Heart right ventricle (tissue), 16 donors: Measurements from ENCODE around the gene NHP2. TPM values are rescaled to one million over a fixed set of nuclear protein-coding genes. Genes with fewer than 3 reads are reported as not detected.
"Not testable (repeated sequence)": the region's sequence is repeated elsewhere in the genome, so short reads cannot be mapped to it uniquely, and the experiment has no call there.

Experiments
- ATAC-seq, 8 donors: fragments of 200-7000 bp; cut with Tn5 transposase; one replicate each; pipeline ENCODE4 v1.9.1; 2020; ENCODE audit warnings: mild to moderate bottlenecking in 8 of 8, moderate library complexity in 8 of 8, moderate number of reproducible peaks in 1 of 8
- DNase-seq, 2 donors: peaks; one replicate each; pipeline ENCODE4 v3.0.0-alpha.2; 2020
- H3K27ac ChIP-seq, 10 donors: fragments of 200-600 bp; sonication (generic) in 2 of 10; one replicate each; pipeline versions ENCODE4 v1.5.0 to v1.8.0; 2020 to 2022; ENCODE audit warnings: mild to moderate bottlenecking in 3 of 10
- H3K27me3 ChIP-seq, 7 donors: fragments of 200-600 bp; one replicate each; pipeline ENCODE4 v1.8.0; 2021 to 2022; ENCODE audit warnings: mild to moderate bottlenecking in 2 of 7
- H3K36me3 ChIP-seq, 9 donors: fragments of 200-600 bp; sonication (generic) in 1 of 9; one replicate each; pipeline versions ENCODE4 v1.5.0 to v1.8.0; 2020 to 2022; ENCODE audit warnings: mild to moderate bottlenecking in 2 of 9
- H3K4me1 ChIP-seq, 9 donors: fragments of 200-600 bp; sonication (generic) in 1 of 9; one replicate each; pipeline versions ENCODE4 v1.5.0 to v1.8.0; 2020 to 2022; ENCODE audit warnings: mild to moderate bottlenecking in 4 of 9
- H3K4me3 ChIP-seq, 10 donors: fragments of 200-600 bp; sonication (generic) in 2 of 10; one replicate each; pipeline versions ENCODE4 v1.5.0 to v1.8.0; 2020 to 2022; ENCODE audit warnings: mild to moderate bottlenecking in 7 of 10, moderate library complexity in 2 of 10
- H3K9me3 ChIP-seq, 11 donors: fragments of 200-600 bp in 10 of 11; sonication (generic) in 2 of 11; one replicate each; pipeline versions ENCODE4 v1.5.0 to v1.8.0; 2013 to 2022; ENCODE audit warnings: mild to moderate bottlenecking in 2 of 11, control low read depth in 1 of 11, moderate library complexity in 1 of 11
- WGBS, 2 donors: extraction: QIAGEN DNeasy Blood & Tissue Kit; methylation state at CpG; one replicate each; pipeline ENCODE4 v1.1.7; 2013; ENCODE audit warnings: inconsistent platforms in 1 of 2; 5-methylcytosine and 5-hydroxymethylcytosine counted together
- intact Hi-C, 10 donors: fragments of 100-400 bp; cut with DNase I; formaldehyde crosslinking; loops; one replicate each; pipeline versions ENCODE4 v1.11.1 to v1.14.2; 2022
- polyA plus RNA-seq, 2 donors: library from polyadenylated mRNA; stranded (reverse); fragments of 200-250 nt; gene quantifications; one replicate each; pipeline ENCODE4 v1.2.3, GENCODE V29; 2013
- total RNA-seq, 10 donors: library from RNA; stranded (reverse); fragmentation: NEBNext Ultra II Directional in 3 of 10; extraction: Animal tissue kit (Norgen Biotek cat#: 25700) in 3 of 10; gene quantifications; one replicate each; pipeline versions ENCODE4 v1.2.1 to v1.2.4, GENCODE V29; 2021 to 2023
- TF ChIP-seq, protein P1 (sequence below), 9 donors: fragments of 200-600 bp; sonication (generic) in 2 of 9; IDR thresholded peaks; one replicate each; pipeline versions ENCODE4 v1.5.0 to v1.8.0; 2021 to 2022; ENCODE audit warnings: antibody characterized with exemption in 9 of 9, mild to moderate bottlenecking in 5 of 9, moderate library complexity in 1 of 9
- donor health status: Arrhythmogenic right ventricular cardiomyopathy.
- donor health status: ischemic (EF 13 %, LVEDD 7.1; RV severe dilation, severe dysfunction).
- donor health status: healthy with polysubstance abuse.
- donor health status: DM: no; HTN: yes; CAD: no.
- donor health status: DM: no; HTN: no; CAD: no.
- donor health status: ischemic (EF 25% LVEDD 6.9; RV normal size, moderate dysfunction).
- donor health status: ischemic (EF 25% LVEDD 5.7; RV mildly dilated, moderate dysfunction).
- donor health status: healthy.
- donor health status: DM: yes; HTN: yes; CAD: no.
- donor health status: Ischemic cardiomyopathy.
- donor health status: ischemic (EF 35%, LVEDD 5.7; RV mildly dilated, moderate dysfunction).
- donor health status: nonischemic (EF 11% LVEDD 7.7; RV severe dilation, severe dysfunction).
- donor health status: DM: yes; HTN: yes; CAD: no.
- donor health status: PGD.
- donor health status: ischemic (EF 29% LVEDD 5.4; RV normal size, mild dysfunction).
- donor health status: nonischemic (EF 23%, LVEDD 6.1; RV moderate dilation, normal function).

The NHP2 gene
- total and polyA plus RNA-seq, 12 donors, result 59.8 to 272 (median 74.5) TPM

- Histone ChIP-seq H3K36me3 (no peaks in the 10 kb centered on the region), H3K9me3 (no peaks in the 10 kb centered on the region), H3K27me3 (peaks cover 0 to 5% (median 0%) of the 10 kb centered on the region in 7 donors), H3K27ac (no peak overlapping the region), H3K4me1 (peaks cover 0 to 9% (median 3%) of the 10 kb centered on the region in 9 donors), H3K4me3 (no peak overlapping the region)
- DNase-seq (no peak), ATAC-seq (no peak)
- TF ChIP-seq, protein P1, sequence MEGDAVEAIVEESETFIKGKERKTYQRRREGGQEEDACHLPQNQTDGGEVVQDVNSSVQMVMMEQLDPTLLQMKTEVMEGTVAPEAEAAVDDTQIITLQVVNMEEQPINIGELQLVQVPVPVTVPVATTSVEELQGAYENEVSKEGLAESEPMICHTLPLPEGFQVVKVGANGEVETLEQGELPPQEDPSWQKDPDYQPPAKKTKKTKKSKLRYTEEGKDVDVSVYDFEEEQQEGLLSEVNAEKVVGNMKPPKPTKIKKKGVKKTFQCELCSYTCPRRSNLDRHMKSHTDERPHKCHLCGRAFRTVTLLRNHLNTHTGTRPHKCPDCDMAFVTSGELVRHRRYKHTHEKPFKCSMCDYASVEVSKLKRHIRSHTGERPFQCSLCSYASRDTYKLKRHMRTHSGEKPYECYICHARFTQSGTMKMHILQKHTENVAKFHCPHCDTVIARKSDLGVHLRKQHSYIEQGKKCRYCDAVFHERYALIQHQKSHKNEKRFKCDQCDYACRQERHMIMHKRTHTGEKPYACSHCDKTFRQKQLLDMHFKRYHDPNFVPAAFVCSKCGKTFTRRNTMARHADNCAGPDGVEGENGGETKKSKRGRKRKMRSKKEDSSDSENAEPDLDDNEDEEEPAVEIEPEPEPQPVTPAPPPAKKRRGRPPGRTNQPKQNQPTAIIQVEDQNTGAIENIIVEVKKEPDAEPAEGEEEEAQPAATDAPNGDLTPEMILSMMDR (IDR thresholded peaks at IDR 0.05), result no peak
- intact Hi-C loops, result no loop called here
- 82% methylated on average over 12 of the region's 12 CpGs for WGBS, 2 donors
These were observed 46.1 kb upstream of the NHP2 start for GRCh38 chr5:178199581-178200434.

DNA sequence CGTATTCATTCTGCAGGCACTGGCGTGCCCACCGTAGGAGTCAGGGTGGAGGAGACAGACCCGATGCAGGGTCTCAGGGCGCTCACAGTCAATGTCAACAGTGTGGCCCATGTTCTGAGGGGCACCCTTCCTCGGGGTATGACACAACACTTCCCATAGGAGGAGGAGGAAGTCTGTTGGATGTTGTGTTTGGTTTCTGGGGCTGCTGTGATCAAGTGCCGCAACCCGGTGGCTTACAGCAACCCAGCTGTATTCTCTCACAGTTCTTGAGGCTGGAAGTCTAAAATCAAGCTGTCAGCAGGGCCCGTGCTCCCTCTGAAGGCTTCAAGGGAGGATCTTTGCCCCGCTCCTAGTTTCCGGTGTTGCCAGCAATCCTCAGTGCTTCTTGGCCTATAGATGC, 45.0 kb upstream of the NHP2 start:
- Histone ChIP-seq H3K27me3 (peaks cover 0 to 16% (median 10%) of the 10 kb centered on the region in 7 donors), H3K4me1 (peaks cover 0 to 14% (median 1%) of the 10 kb centered on the region in 9 donors), H3K36me3 (no peaks in the 10 kb centered on the region), H3K27ac (no peak overlapping the region), H3K9me3 (no peaks in the 10 kb centered on the region), H3K4me3 (no peak overlapping the region)
- intact Hi-C loops, result no loop called here
- DNase-seq (no peak), ATAC-seq (no peak)
- 77 to 78% methylated on average over 11 of the region's 11 CpGs for WGBS, 2 donors
- TF ChIP-seq, protein P1 (IDR thresholded peaks at IDR 0.05), result no peak

GRCh38 chr5:178198151-178198550, 44.5 kb upstream of the NHP2 start:
- intact Hi-C loops, H3K4me3 ChIP-seq, ATAC-seq, H3K9me3 ChIP-seq, DNase-seq, H3K36me3 ChIP-seq, H3K27ac ChIP-seq: not testable (repeated sequence)
- Histone ChIP-seq H3K27me3 (peaks cover 0 to 21% (median 12%) of the 10 kb centered on the region in 7 donors), H3K4me1 (peaks cover 0 to 12% (median 0%) of the 10 kb centered on the region in 9 donors)
- WGBS, 2 donors, result 71 to 81% methylated on average over 11 of the region's 11 CpGs

DNA sequence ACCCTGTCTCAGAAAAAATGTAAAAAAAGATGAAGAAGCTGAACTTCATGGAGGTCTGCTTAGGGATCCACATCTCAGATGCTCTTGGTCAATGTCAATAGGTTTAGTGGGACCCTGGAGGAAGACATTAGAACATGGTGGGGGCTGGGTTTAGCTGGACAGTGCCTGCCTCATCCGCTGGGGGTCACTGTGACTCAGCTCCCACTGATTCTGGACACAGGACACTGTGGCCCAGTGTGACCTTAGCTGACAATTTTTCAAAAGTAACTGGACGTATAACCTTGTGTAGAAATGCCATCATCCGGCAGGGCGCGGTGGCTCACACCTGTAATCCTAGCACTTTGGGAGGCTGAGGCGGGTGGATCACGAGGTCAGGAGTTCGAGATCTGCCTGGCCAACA, 43.3 kb upstream of the NHP2 start:
- ATAC-seq, result peak in 3 of 8 donors; percentile 34 to 51 (median 50)
- peaks cover 0 to 10% (median 0%) of the 10 kb centered on the region in 9 donors for H3K4me1 ChIP-seq
- TF ChIP-seq, protein P1 (IDR thresholded peaks at IDR 0.05), result peak in 7 of 9 donors; percentile 32 to 46 (median 40)
- peaks cover 0 to 25% (median 16%) of the 10 kb centered on the region in 7 donors for H3K27me3 ChIP-seq
- no peaks in the 10 kb centered on the region for H3K36me3 ChIP-seq
- no peak overlapping the region for H3K27ac ChIP-seq
- DNase-seq, result no peak
- H3K9me3 ChIP-seq, result no peaks in the 10 kb centered on the region
- intact Hi-C loops, result no loop called here
- no peak overlapping the region for H3K4me3 ChIP-seq
- WGBS, 2 donors, result 81 to 83% methylated on average over 8 of the region's 8 CpGs
